ENCODE data around the gene UPF2. TPM values are rescaled to one million over a fixed set of nuclear protein-coding genes. Genes with fewer than 3 reads are reported as not detected.

The UPF2 gene
- polyA plus RNA-seq, 3 donors: 2.7 to 6.7 (median 4.3) TPM

DNA sequence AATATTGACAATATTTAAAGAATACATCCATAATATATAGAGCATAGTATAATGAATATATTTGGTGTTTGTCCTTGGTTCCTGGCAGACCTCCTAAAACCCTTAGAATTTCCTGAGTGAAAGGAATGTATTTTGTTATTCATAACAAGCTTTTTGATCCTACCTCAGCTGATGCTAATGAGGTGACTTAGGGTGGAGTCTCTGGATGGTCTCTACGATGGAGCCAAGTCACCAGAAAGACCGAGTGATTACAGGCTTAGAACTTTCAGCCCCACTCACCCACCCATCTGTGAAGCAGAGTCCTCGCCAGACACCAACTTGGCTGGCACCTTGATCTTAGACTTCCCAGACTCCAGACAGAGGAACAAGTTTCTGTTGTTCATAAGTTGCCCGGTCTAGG lies 35.9 kb downstream of the UPF2 start:
- H3K4me1 Mint-ChIP-seq: no peaks in the 10 kb centered on the region
- Histone ChIP-seq H4K20me1 (ENCODE audit: insufficient read depth, low read length) (peaks cover 10% of the 10 kb centered on the region), H3K4me3 (replicated peaks in 1 of 3; ENCODE audit: low read depth in 2 of 3, low read length in 3 of 3) (no peak overlapping the region), H3K27me3 (ENCODE audit: control insufficient read depth in 2 of 2, insufficient read depth in 2 of 2, low read length in 2 of 2) (no peaks in the 10 kb centered on the region), H3K9me3 (replicated peaks in 1 of 2; ENCODE audit: control insufficient read depth in 1 of 2, insufficient read depth in 1 of 2, low read length in 2 of 2) (peaks cover 8 to 13% of the 10 kb centered on the region in 2 donors), H3K27ac (ENCODE audit: low read depth in 1 of 2, low read length in 2 of 2) (no peak overlapping the region), H2AFZ (ENCODE audit: insufficient read depth, low read depth, low read length, poor library complexity, severe bottlenecking) (no peak overlapping the region), H3K9ac (ENCODE audit: insufficient read depth, low read length, poor library complexity, severe bottlenecking) (no peak overlapping the region), H3K79me2 (ENCODE audit: insufficient read depth, low read length) (no peaks in the 10 kb centered on the region), H3K4me1 (ENCODE audit: control insufficient read depth in 1 of 2, insufficient read depth in 2 of 2, low read length in 2 of 2) (no peaks in the 10 kb centered on the region), H3K36me3 (replicated peaks in 1 of 2; ENCODE audit: control insufficient read depth in 1 of 2, insufficient read depth in 2 of 2, low read length in 2 of 2) (peaks cover 87 to 97% of the 10 kb centered on the region in 2 donors), H3K4me2 (replicated peaks; ENCODE audit: extremely low read depth, low read length, poor library complexity, severe bottlenecking) (no peak overlapping the region)
- TF ChIP-seq, protein P1, sequence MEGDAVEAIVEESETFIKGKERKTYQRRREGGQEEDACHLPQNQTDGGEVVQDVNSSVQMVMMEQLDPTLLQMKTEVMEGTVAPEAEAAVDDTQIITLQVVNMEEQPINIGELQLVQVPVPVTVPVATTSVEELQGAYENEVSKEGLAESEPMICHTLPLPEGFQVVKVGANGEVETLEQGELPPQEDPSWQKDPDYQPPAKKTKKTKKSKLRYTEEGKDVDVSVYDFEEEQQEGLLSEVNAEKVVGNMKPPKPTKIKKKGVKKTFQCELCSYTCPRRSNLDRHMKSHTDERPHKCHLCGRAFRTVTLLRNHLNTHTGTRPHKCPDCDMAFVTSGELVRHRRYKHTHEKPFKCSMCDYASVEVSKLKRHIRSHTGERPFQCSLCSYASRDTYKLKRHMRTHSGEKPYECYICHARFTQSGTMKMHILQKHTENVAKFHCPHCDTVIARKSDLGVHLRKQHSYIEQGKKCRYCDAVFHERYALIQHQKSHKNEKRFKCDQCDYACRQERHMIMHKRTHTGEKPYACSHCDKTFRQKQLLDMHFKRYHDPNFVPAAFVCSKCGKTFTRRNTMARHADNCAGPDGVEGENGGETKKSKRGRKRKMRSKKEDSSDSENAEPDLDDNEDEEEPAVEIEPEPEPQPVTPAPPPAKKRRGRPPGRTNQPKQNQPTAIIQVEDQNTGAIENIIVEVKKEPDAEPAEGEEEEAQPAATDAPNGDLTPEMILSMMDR (IDR thresholded peaks at IDR 0.05): no peak
- intact Hi-C loops (cut with micrococcal nuclease): no loop called here
- WGBS (ENCODE audit: insufficient coverage): no CpG with 5 or more reads among the region's 4 CpGs
- peaks cover 5 to 16% (median 8%) of the 10 kb centered on the region in 7 donors for H3K9me3 Mint-ChIP-seq
- H3K36me3 Mint-ChIP-seq: peaks cover 67 to 95% of the 10 kb centered on the region in 2 donors
- no peak overlapping the region for H3K27ac Mint-ChIP-seq
- H3K4me3 Mint-ChIP-seq: no peak overlapping the region
- H3K27me3 Mint-ChIP-seq (ENCODE audit: low read depth in 3 of 3): no peaks in the 10 kb centered on the region
- no peak for DNase-seq

DNA sequence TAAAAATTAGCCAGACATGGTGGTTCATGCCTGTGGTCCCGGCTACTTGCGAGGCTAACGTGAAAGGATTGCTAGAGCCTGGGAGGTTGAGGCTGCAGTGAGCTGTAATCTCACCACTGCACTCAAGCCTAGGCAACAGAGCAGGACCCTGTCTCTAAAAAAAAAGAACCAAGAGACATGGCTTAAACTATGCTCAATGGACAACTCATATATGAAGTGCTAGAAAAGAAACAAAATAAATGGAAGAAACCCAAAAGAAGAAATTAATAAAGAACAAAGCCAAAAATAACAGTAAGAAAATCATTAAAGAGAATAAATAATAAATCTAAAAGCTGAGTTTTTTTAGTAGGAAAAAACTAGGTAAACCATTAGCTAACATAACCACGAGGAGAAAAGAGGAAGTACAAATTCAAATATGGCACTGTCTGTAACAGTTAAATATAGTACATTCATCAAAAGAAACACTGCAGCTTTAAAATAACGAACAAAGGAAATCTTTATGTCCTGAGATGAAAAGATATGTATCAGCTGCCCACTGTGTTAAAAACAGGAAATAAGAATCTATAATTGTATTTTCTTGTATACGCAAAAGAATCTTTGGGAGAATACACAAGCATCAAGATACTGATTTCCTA lies 48.7 kb downstream of the UPF2 start:
- Histone ChIP-seq H3K4me3 (replicated peaks in 1 of 3; ENCODE audit: low read depth in 2 of 3, low read length in 3 of 3) (no peak overlapping the region), H4K20me1 (ENCODE audit: insufficient read depth, low read length) (no peaks in the 10 kb centered on the region), H3K9me3 (replicated peaks in 1 of 2; ENCODE audit: control insufficient read depth in 1 of 2, insufficient read depth in 1 of 2, low read length in 2 of 2) (no peaks in the 10 kb centered on the region), H3K79me2 (ENCODE audit: insufficient read depth, low read length) (peaks cover 7% of the 10 kb centered on the region), H2AFZ (ENCODE audit: insufficient read depth, low read depth, low read length, poor library complexity, severe bottlenecking) (no peak overlapping the region), H3K36me3 (replicated peaks in 1 of 2; ENCODE audit: control insufficient read depth in 1 of 2, insufficient read depth in 2 of 2, low read length in 2 of 2) (peaks cover 55 to 91% of the 10 kb centered on the region in 2 donors), H3K27ac (ENCODE audit: low read depth in 1 of 2, low read length in 2 of 2) (peak overlapping the region in 1 of 2 donors; percentile 36), H3K4me2 (replicated peaks; ENCODE audit: extremely low read depth, low read length, poor library complexity, severe bottlenecking) (no peak overlapping the region), H3K9ac (ENCODE audit: insufficient read depth, low read length, poor library complexity, severe bottlenecking) (no peak overlapping the region), H3K27me3 (ENCODE audit: control insufficient read depth in 2 of 2, insufficient read depth in 2 of 2, low read length in 2 of 2) (no peaks in the 10 kb centered on the region), H3K4me1 (ENCODE audit: control insufficient read depth in 1 of 2, insufficient read depth in 2 of 2, low read length in 2 of 2) (no peaks in the 10 kb centered on the region)
- peak in 1 of 3 donors; percentile 11 for DNase-seq
- WGBS (ENCODE audit: insufficient coverage): no CpG with 5 or more reads among the region's 6 CpGs
- Mint-ChIP-seq H3K27me3 (ENCODE audit: low read depth in 3 of 3) (no peaks in the 10 kb centered on the region), H3K4me3 (no peak overlapping the region), H3K4me1 (peaks cover 5% of the 10 kb centered on the region), H3K36me3 (peaks cover 62 to 84% of the 10 kb centered on the region in 2 donors), H3K27ac (peak overlapping the region in 3 of 7 donors; percentile 38 to 72 (median 43)), H3K9me3 (peaks cover 0 to 2% (median 0%) of the 10 kb centered on the region in 7 donors)
- intact Hi-C loops (cut with micrococcal nuclease): no loop called here
- TF ChIP-seq, protein P1 (IDR thresholded peaks at IDR 0.05): no peak
